Sigmoid colon (tissue), 7 donors: ENCODE data around the gene C5orf46. TPM values are rescaled to one million over a fixed set of nuclear protein-coding genes. Genes with fewer than 3 reads are reported as not detected.

Experiments
- DNase-seq: peaks from one replicate; pipeline ENCODE4 v3.0.0-alpha.2; 2019
- H3K27ac ChIP-seq, 4 donors: fragments of 200-600 bp; sonication (generic); one replicate each; pipeline ENCODE4 v1.5.1; 2016 to 2019; ENCODE audit warnings: mild to moderate bottlenecking in 1 of 4
- H3K27me3 ChIP-seq, 3 donors: fragments of 200-600 bp; sonication (generic); one replicate each; pipeline ENCODE4 v1.5.1; 2019; ENCODE audit warnings: mild to moderate bottlenecking in 1 of 3
- H3K36me3 ChIP-seq, 4 donors: fragments of 200-600 bp; sonication (generic); one replicate each; pipeline ENCODE4 v1.5.1; 2016 to 2019
- H3K4me1 ChIP-seq, 4 donors: fragments of 200-600 bp; sonication (generic); one replicate each; pipeline ENCODE4 v1.5.1; 2017 to 2019
- H3K4me3 ChIP-seq, 4 donors: fragments of 200-600 bp; sonication (generic); one replicate each; pipeline ENCODE4 v1.5.1; 2017 to 2019; ENCODE audit warnings: mild to moderate bottlenecking in 2 of 4, moderate library complexity in 1 of 4
- H3K9me3 ChIP-seq, 4 donors: fragments of 200-600 bp in 3 of 4; sonication (generic) in 3 of 4; one replicate each; pipeline versions ENCODE4 v1.5.1 to v1.6.1; 2013 to 2019
- EP300 ChIP-seq, 4 donors: sonication (generic); formaldehyde crosslinking; IDR thresholded peaks; one replicate each; pipeline ENCODE4 v1.6.1; 2017; ENCODE audit warnings: antibody characterized with exemption in 4 of 4
- POLR2A ChIP-seq, 2 donors: fragments of 450-650 bp; IDR thresholded peaks; one replicate each; pipeline ENCODE4 v1.6.1; 2016; ENCODE audit warnings: antibody characterized with exemption in 2 of 2, mild to moderate bottlenecking in 2 of 2, moderate library complexity in 2 of 2
- POLR2AphosphoS5 ChIP-seq, 4 donors: sonication (generic); formaldehyde crosslinking; IDR thresholded peaks; one replicate each; pipeline ENCODE4 v1.6.1; 2017; ENCODE audit warnings: antibody characterized with exemption in 4 of 4
- WGBS, 2 donors: extraction: QIAGEN DNeasy Blood & Tissue Kit; methylation state at CpG; one replicate each; pipeline ENCODE4 v1.1.7; 2013; 5-methylcytosine and 5-hydroxymethylcytosine counted together
- intact Hi-C: fragments of 100-400 bp; cut with DNase I; formaldehyde crosslinking; loops from one replicate; pipeline ENCODE4 v1.15.1; 2023
- polyA plus RNA-seq, 3 donors: library from polyadenylated mRNA; stranded (reverse); fragments of 200-250 nt; gene quantifications; one replicate each; pipeline ENCODE4 v1.2.3, GENCODE V29; 2013
- total RNA-seq, 4 donors: library from RNA; depleted of rRNA; stranded (reverse); fragments of >200 nt; gene quantifications; one replicate each; pipeline ENCODE4 v1.1.0, GENCODE V29; 2016
- TF ChIP-seq, protein P1 (sequence below), 4 experiments: fragments of 450-650 bp in 3 of 4; fragments of 200-600 bp in 1 of 4; IDR thresholded peaks; one replicate each; pipeline ENCODE4 v1.5.1; 2016 to 2019; ENCODE audit warnings: antibody characterized with exemption in 4 of 4, mild to moderate bottlenecking in 3 of 4, moderate library complexity in 2 of 4
- donor health status: healthy with polysubstance abuse.
- donor health status: Bipolar disorder and iron deficiency.
- donor health status: healthy.

Gene C5orf46
- total and polyA plus RNA-seq, 7 donors, result not detected

DNA sequence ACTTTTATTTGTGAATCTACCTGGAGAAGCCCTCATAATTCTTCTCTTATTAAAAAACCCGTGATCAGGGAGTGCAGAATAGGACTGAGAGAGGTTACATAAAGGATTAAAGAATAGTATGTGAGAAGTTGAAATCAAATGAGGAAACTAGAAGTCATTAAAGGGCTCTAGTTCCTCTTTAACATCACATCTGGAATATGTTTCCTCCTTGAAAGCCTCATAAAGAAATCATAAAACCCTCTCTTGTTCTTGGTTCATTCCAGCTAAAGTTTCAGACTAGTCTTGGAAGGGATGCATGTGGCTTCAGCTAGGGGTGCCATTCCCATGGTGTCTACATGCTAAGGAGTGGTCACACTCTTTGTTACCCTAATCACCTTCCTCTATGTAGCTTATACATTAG is 5.7 kb upstream of the C5orf46 start:
- Histone ChIP-seq H3K27ac (peak overlapping the region in 2 of 4 donors; percentile 30 to 62), H3K4me1 (peaks cover 0 to 18% (median 0%) of the 10 kb centered on the region in 4 donors), H3K4me3 (no peak overlapping the region), H3K36me3 (no peaks in the 10 kb centered on the region), H3K27me3 (no peaks in the 10 kb centered on the region), H3K9me3 (no peaks in the 10 kb centered on the region)
- WGBS, 2 donors, result 26 to 32% methylated on average over 1 of the region's 1 CpG
- DNase-seq, result no peak
- intact Hi-C loops, result no loop called here
- TF ChIP-seq EP300 (IDR thresholded peaks at IDR 0.05), result no peak
- peak in 2 of 4 donors; percentile 22 to 57 for TF ChIP-seq POLR2AphosphoS5 (IDR thresholded peaks at IDR 0.05)
- TF ChIP-seq, protein P1, sequence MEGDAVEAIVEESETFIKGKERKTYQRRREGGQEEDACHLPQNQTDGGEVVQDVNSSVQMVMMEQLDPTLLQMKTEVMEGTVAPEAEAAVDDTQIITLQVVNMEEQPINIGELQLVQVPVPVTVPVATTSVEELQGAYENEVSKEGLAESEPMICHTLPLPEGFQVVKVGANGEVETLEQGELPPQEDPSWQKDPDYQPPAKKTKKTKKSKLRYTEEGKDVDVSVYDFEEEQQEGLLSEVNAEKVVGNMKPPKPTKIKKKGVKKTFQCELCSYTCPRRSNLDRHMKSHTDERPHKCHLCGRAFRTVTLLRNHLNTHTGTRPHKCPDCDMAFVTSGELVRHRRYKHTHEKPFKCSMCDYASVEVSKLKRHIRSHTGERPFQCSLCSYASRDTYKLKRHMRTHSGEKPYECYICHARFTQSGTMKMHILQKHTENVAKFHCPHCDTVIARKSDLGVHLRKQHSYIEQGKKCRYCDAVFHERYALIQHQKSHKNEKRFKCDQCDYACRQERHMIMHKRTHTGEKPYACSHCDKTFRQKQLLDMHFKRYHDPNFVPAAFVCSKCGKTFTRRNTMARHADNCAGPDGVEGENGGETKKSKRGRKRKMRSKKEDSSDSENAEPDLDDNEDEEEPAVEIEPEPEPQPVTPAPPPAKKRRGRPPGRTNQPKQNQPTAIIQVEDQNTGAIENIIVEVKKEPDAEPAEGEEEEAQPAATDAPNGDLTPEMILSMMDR (IDR thresholded peaks at IDR 0.05), result no peak
- TF ChIP-seq POLR2A (IDR thresholded peaks at IDR 0.05), result no peak

DNA sequence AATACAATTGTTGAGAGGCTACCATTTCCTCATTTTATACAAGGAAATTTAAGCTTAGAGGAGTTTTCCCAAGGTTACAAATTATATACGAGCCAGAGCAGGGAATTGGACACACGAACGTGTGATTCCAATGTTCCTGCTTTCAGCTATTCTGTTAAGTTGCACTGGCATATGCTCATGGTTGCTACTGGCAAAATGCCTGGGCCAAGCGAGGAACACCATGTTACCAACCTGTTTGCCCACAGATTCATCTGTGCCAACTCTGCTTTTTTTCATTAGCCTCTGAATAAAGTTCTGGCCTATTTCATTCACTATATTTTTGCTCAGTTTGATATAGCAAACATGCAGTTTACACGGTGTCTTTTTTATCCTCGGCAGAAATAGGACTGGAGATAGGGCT is 5.1 kb upstream of the C5orf46 start:
- Histone ChIP-seq H3K36me3 (no peaks in the 10 kb centered on the region), H3K4me1 (peaks cover 0 to 21% (median 0%) of the 10 kb centered on the region in 4 donors), H3K9me3 (no peaks in the 10 kb centered on the region), H3K27ac (peak overlapping the region in 2 of 4 donors; percentile 30 to 62), H3K27me3 (no peaks in the 10 kb centered on the region), H3K4me3 (no peak overlapping the region)
- intact Hi-C loops, result no loop called here
- TF ChIP-seq EP300 (IDR thresholded peaks at IDR 0.05) (peak in 2 of 4 donors; percentile 49 to 87), POLR2AphosphoS5 (IDR thresholded peaks at IDR 0.05) (peak; percentile 40 to 82 (median 71)), POLR2A (IDR thresholded peaks at IDR 0.05) (no peak)
- TF ChIP-seq, protein P1 (IDR thresholded peaks at IDR 0.05), result no peak
- peak; percentile 93 for DNase-seq
- 56 to 67% methylated on average over 6 of the region's 6 CpGs for WGBS, 2 donors

DNA sequence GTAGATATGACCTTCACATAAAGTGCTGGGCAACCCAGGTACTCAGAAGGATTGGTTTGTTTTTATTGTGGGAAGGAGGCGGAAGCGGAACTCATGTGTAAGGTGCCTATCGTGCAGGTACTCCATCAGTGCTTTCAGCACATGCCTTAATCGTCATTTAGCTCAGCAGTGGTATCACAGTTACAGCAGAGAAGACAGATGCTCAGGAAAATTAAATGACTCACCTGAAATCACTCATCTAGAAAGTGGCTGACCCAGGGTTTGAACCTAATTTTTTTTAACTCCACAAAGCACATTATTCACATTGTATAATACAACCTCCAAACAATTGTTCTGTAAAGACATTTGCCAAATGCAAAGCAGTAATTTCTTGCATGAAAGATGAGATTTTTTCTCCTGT is 2.2 kb downstream of the C5orf46 start:
- Histone ChIP-seq H3K27me3 (no peaks in the 10 kb centered on the region), H3K27ac (no peak overlapping the region), H3K4me3 (no peak overlapping the region), H3K4me1 (peaks cover 0 to 14% (median 0%) of the 10 kb centered on the region in 4 donors), H3K36me3 (no peaks in the 10 kb centered on the region), H3K9me3 (no peaks in the 10 kb centered on the region)
- 82 to 92% methylated on average over 4 of the region's 4 CpGs for WGBS, 2 donors
- TF ChIP-seq POLR2A (IDR thresholded peaks at IDR 0.05), result no peak
- no peak for DNase-seq
- intact Hi-C loops, result no loop called here

DNA sequence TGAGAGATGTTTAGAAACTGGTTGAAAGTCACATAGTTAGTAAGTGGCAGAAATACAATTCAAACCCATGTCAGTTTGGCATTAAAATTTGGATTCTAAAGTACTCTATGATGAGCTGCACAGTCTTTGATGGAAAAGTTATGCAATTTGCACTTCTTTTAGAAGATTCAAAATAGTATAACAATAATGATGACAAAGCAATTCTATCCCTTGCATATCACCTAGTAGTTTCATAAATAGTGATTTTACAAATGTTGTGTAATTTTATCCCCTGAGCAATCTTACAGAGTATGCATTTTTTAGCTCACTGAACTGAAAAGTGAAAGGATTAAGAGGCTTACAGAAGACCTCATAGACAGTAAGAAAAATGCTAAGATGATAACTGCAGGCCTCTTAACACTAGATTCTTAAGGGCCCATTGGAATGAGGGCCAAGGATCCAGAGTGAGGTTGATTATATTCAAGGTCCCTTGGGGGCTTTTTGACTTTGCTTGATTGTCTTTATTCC is 3.7 kb downstream of the C5orf46 start:
- no peak for DNase-seq
- Histone ChIP-seq H3K9me3 (no peaks in the 10 kb centered on the region), H3K27ac (peak overlapping the region in 1 of 4 donors; percentile 54), H3K36me3 (no peaks in the 10 kb centered on the region), H3K4me1 (peaks cover 0 to 14% (median 0%) of the 10 kb centered on the region in 4 donors), H3K4me3 (no peak overlapping the region), H3K27me3 (no peaks in the 10 kb centered on the region)
- intact Hi-C loops, result no loop called here
- no peak for TF ChIP-seq EP300 (IDR thresholded peaks at IDR 0.05)
- TF ChIP-seq, protein P1 (IDR thresholded peaks at IDR 0.05), result no peak
- no peak for TF ChIP-seq POLR2AphosphoS5 (IDR thresholded peaks at IDR 0.05)

DNA sequence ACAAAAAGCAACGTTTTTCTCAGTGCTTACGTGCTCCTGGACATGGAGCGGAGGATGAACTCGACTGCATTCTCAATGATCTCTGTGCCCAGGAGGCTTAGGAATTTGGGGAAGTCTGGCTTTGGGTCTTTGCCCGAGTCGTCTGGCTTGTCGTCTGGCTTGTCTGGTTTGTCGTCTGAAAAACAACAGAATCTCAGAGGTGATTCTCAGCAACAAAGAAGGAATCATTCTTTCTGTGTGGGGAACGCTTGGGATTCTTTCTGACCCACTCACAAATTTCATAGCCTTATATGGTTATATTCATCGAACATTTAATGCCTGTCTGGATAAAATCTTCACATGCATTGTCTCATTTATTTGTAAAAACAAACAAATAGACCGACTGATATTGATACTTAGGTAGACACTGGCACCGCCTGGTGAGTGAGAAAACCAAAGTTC is 4.7 kb downstream of the C5orf46 start:
- no peak for DNase-seq
- Histone ChIP-seq H3K27me3 (no peaks in the 10 kb centered on the region), H3K9me3 (no peaks in the 10 kb centered on the region), H3K4me1 (peaks cover 0 to 13% (median 0%) of the 10 kb centered on the region in 4 donors), H3K4me3 (no peak overlapping the region), H3K36me3 (no peaks in the 10 kb centered on the region), H3K27ac (peak overlapping the region in 2 of 4 donors; percentile 9 to 54)
- intact Hi-C loops, result no loop called here
- 83 to 87% methylated on average over 12 of the region's 12 CpGs for WGBS, 2 donors
- TF ChIP-seq, protein P1 (IDR thresholded peaks at IDR 0.05), result no peak
- TF ChIP-seq POLR2A (IDR thresholded peaks at IDR 0.05), result no peak
- no peak for TF ChIP-seq POLR2AphosphoS5 (IDR thresholded peaks at IDR 0.05)
- no peak for TF ChIP-seq EP300 (IDR thresholded peaks at IDR 0.05)
